Left cardiac atrium (tissue), 4 donors: ENCODE results near the gene GREB1L. TPM values are rescaled to one million over a fixed set of nuclear protein-coding genes. Genes with fewer than 3 reads are reported as not detected.

Experiments used
- ATAC-seq, 2 donors: fragments of 200-7000 bp; cut with Tn5 transposase; one replicate each; pipeline ENCODE4 v1.9.1; 2020; ENCODE audit warnings: mild to moderate bottlenecking in 2 of 2, moderate library complexity in 2 of 2
- DNase-seq: peaks from one replicate; pipeline ENCODE4 v3.0.0-alpha.2; 2020
- intact Hi-C, 2 donors: fragments of 100-400 bp; cut with DNase I; formaldehyde crosslinking; loops; one replicate each; pipeline versions ENCODE4 v1.14.1 to v1.15.1; 2022 to 2023
- total RNA-seq, 2 donors: library from RNA; stranded (reverse); fragmentation: NEBNext Ultra II Directional; extraction: Animal tissue kit (Norgen Biotek cat#: 25700); gene quantifications; one replicate each; pipeline ENCODE4 v1.2.1, GENCODE V29; 2021
- donor health status: DM: no; HTN: yes; CAD: no.
- donor health status: DM: no; HTN: yes; CAD: no; lungs with severe emphysema.
- donor health status: DM: yes; HTN: yes; CAD: no.
- donor health status: Dilated cardiomyopathy.

Gene GREB1L
- total RNA-seq, 2 donors from 2014 or later, result 12.0 to 19.7 TPM

DNA sequence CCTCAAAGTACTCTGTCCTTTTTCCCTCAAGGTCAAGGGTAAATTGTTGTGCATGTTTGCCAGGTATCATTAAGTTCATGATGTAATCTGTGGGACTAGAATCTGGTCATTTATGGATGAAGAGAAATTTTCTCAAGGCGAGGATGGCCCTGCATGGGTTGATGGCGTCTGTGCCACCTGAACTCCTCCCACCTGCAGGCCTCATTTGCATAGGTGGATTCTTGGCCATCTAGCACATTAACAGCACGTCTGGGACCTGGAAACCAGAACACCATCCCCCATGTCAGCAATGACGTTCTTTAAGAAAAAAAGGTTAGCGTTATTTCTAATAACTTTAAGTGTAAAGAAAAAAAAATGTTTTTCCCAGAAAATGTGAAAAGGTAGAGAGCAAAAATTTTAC lies 212.7 kb downstream of the GREB1L start:
- intact Hi-C loops, result loop anchor here in 1 of 2 donors (5.0 kb wide), 1 partner anchor 212 kb away; the partner anchor contains the start of gene GREB1L
- DNase-seq (no peak), ATAC-seq (no peak)

DNA sequence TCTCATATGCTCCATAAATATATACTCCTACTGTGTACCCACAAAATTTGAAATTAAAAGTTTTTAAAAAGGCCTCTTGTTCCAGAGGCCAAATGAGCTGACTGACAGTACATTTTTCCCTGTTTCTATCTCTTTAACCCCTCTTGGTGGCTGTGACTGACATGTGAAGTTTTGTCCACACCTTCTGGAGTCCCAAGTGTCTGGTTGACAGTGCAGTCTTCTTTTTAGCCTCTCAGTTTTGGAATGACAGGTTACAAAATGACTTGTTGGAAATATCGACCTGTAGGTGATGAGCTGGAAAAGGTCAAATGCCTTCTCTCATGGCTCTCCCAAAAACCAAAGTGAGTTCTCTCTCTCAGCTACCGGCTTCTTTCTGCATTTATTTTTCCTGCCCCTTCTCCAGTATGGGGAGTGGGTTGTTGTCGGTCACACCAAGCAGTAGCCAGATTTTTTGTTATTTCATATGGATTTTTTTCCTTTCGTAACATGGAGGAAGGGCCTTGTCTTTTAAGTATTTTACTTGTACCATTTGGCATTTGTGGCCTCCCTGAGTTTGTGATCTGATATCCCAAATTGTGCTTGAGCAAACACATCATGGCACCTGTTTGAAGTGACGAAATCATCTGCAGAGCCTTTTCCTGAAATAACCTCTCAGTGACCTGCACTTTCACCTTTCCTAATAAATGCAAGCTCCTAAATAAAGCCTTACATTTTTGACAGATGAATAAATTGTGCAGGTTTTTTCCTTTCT lies 214.6 kb downstream of the GREB1L start:
- ATAC-seq, result no peak
- intact Hi-C loops, result no loop called here
- DNase-seq, result no peak

DNA sequence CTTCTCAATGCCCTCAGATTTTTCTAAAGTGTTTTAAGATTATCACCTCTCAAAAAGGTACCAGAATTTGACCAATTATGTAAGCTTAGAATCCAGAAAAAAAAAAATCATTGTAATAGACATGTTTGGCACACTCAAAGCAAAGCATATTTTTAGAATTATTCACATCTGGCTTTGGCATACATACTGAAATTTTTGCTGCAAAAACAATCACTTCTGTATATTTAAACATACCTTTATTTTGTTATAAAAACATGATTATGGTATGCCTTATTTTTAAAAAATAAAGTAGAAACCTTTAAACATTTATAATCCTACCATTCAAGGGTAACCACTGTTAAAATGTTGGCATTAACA lies 215.1 kb downstream of the GREB1L start:
- intact Hi-C loops, result no loop called here

DNA sequence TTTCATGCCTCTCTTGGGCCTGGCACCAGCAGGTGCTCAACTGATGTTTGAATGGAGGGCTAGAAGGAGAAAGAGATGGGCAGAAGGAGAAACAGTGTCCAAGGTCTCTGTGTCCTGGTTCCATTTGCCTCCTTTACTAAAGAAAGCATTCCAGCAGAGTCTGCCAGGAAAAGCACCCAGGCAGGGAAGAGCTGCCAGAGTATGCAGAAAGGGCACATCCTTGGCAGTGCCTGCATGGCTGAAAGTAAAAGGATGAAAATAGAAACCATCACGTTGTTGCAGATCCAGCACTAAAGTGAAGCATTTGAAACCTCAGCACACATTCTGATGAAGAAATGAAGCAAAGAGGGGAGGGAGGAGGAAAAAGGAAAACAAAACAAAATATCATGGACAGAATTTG lies 216.3 kb downstream of the GREB1L start:
- DNase-seq, result peak; percentile 43

More for the DNA sequence above, 215.1 kb downstream of the GREB1L start:
- ATAC-seq, result no peak
- no peak for DNase-seq

DNA sequence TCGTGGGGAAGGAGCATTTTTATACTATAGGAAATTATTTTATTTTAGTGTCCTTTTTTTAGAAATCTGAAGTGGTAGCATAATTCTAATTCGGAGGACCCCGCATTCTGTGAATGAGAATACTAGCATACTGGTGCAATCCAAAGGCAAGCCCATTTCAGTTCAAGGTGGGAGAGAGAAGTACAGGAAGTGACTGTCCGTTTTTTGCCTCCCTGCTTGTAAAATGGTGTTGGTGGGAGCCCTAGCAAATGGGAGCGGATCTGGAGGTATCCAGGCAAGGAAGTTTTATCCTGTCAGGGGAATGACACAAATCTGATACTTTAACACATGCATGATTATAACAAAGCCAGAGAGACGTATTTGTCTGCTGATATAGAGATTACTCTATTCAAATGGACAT lies 216.8 kb downstream of the GREB1L start:
- peak in 1 of 2 donors; percentile 32 for ATAC-seq
- no peak for DNase-seq
- intact Hi-C loops, result no loop called here

More for the DNA sequence above, 216.3 kb downstream of the GREB1L start:
- peak; percentile 89 to 92 for ATAC-seq
- intact Hi-C loops, result no loop called here

DNA sequence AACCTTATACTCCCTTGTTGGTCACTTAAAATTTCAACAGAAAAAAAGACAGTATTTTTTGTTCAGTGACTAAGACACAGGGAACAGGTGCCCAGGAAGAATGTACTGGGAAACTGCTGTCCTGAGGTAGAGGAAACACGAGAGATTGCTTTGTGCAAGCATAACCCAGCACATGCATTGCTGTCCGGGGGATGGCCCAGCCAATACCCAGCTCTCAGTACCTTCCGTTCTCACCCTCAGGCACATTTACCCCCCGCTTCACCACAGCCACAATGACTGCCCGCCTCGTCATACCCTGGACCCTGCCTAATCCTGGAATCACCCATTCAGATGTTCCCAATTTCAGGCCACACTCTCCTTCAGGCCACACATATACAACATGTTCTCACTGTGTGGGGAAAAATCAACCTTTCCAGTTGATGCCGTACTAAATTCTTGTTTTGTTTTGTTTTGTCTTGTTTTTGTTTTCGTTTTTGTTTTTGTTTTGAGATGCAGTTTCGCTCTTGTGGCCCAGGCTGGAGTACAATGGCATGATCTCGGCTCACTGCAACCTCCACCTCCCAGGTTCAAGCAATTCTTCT lies 217.8 kb downstream of the GREB1L start:
- DNase-seq (no peak), ATAC-seq (no peak)
- intact Hi-C loops, result no loop called here

DNA sequence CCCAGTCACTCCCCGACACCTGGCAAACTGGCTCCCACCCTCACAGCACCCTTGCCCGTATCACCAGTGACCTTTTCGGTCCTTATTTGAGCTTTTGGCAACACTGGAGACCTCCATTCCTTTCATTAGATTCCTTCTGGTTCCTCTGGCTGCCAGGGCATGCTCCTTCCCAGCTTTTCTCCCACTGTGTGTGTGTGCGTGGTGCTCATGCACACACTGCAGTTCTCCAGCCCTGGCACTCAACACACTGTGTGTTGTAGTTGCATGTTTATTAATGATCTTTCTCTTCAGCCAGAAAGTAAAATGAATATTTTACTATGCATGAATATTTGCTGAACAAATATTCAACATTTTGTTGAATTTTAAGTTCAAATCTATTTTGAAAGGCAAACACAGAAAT lies 219.4 kb downstream of the GREB1L start:
- ATAC-seq, result no peak
- DNase-seq, result no peak
- intact Hi-C loops, result no loop called here

DNA sequence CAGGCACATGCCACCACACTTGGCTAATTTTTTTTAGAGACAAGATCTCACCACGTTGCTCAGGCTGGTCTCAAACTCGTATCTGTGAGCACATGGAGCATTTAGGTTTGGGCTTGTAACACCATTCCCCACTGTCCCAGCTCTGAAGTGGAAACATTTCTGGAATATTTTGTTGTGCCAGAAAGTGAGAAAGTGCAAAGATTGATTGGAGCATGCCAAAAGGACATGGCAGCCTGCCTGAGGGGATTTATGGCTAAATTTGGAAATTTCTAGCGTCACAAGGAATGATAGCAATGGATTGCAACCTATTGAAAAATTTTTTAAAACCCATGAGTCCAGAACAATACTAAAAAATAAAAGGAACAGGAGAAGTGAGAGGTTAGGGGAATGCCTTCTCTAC lies 221.7 kb downstream of the GREB1L start:
- intact Hi-C loops, result no loop called here
- DNase-seq, result peak; percentile 28
- ATAC-seq, result peak; percentile 23 to 59

DNA sequence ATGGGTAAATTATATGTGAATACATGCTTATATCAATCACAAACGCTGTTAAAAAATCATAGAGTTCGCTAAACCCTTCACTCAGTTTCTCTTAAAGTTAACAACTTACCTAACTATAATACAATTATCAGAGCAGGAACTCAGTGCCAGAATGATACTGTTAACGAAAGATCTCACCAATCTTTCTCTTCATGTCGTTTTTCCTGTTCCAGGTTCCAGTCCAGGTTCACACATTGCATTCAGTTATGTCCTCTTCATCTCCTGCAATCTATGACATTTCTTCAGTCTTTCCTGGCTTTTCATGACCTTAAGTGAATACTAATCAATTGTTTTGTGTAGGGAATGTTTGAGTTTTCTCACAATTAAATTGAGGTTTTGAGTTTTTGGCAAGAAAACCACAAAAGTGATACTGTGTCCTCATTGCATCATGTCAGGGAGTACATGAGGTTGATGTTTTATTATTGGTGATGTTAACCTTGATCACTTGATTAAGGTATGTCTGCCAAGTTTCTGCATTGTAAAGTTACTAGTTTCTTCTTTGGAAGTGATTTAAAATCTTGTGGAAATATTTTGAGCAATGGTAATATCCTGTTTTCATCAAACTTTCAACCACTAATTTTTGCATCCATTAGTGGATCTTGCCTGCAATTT lies 226.6 kb downstream of the GREB1L start:
- DNase-seq (no peak), ATAC-seq (no peak)
- intact Hi-C loops, result no loop called here

DNA sequence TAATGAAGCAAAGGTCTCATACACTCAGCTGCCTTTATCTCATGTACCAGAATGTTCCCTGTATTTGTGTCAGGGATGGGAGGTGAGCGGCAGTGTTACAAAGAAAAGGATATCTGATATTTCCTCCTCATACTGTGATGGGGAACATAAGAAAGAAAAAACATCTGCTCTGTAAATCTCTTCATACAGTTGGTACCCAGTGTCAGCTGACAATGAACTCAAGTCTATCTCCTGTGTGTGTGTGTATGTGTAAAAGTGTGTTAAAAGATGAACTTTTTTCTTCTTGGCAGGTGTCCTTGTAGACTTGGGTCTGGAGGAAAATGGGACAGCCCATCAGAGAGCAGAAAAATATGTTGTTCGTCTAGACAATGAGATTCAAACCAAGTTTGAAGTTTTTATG lies 230.7 kb downstream of the GREB1L start:
- ATAC-seq (no peak), DNase-seq (no peak)
- intact Hi-C loops, result no loop called here

DNA sequence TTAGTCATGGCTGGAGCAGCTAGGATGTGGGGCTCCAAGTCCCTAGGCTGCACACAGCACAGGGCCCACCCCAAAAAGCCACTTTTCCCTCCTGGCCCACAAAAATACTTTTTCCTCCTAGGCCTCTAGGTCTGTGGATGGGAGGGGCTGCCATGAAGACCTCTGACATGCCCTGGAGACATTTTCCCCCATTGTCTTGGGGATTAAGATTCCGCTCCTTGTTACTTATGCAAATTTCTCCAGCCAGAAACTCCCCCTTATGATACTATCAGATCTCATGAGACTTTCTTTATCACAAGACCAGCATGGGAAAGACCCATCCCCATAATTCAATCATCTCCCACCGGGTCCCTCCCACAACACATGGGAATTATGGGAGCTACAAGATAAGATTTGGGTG lies 232.6 kb downstream of the GREB1L start:
- intact Hi-C loops, result no loop called here
- ATAC-seq (no peak), DNase-seq (no peak)

DNA sequence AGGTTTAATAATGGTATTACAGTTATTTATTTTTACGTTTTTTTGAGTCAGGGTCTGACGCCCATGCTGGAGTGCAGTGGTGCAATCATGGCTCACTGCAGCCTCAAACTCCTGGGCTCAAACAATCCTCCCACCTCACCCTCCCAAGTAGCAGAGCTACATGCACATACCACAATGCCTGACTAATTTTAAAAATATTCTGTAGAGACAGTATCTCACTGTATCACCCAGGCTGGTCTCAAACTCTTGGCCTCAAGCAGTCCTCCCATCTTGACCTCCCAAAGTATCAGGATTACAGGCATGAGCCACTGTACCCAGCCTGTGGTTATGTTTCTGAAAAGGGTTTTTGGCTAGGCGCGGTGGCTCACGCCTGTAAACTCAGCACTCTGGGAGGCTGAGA lies 237.7 kb downstream of the GREB1L start:
- DNase-seq (no peak), ATAC-seq (no peak)
- intact Hi-C loops, result no loop called here

DNA sequence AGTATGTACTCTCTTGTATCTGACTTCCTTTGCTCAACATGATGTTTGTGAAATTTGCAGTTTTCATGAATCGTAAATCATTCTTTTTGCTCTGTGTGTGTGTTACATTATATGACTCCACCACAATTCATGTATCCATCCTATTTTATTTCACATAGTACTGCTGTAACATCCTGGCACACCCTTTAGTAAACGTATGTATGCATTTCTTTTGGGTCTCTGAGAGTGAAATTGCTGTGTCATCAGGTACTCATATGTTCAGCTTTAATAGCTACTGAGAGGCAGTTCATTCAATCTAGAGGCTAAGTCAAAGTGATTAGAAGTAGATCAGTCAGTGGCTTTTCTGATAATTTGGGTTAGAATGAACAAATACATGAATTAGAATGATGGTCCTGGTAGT lies 239.7 kb downstream of the GREB1L start:
- DNase-seq (no peak), ATAC-seq (no peak)
- intact Hi-C loops, result no loop called here

DNA sequence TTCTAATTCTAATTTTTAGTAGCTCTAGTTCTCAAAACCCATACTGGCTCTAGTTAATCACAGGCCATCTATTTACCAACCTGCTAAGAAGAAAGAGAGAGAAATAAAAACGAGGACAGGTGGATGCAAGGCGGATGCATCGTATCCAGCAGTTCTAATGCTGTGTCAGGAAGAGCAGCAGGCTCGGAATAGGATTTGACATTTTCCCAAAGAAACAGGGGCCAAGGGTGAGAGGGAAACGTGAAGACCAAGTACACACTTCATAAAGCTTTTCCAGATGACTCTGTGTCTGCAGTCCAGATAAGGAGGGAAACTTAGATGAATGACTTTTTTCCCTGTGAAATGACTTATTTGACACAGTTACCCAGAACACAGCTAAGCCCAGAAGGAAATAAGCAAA lies 241.0 kb downstream of the GREB1L start:
- intact Hi-C loops, result no loop called here
- no peak for DNase-seq
- ATAC-seq, result no peak

DNA sequence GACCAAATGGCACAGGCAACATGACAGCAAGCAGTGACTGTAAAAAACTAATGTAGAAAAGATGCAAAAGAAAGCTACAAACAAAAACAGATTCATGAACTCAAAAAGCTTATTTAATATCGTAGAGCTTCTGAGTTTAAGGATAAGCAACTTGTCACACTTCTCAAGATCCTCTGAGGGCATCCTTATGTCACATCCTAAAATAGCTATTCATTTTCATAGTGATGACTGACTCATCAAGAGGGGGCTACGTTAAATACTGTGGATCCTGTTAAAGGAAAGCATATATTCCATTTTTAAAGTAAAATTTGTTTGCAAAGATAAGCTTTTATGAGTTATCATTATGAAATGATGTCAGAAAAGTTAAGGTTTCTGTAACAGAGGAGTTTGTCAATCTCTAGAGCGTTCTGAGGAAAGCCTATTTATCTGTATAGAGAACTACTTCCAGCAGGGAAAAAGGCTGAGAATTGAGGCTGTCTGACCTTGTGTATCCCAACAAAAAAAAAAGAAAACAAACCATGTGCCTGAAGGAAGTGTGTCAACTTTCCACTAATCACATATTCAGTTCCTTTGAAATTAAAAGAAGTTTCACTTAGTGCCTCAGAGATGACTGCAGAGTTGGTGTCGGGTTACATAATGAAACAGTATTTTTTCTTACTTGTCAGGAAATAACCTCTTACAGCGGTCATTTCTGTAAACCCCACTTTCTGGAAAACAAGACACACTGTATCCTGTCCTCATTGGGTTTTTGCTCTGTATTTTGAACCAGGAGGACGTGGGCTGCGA lies 243.0 kb downstream of the GREB1L start:
- intact Hi-C loops, result no loop called here
- ATAC-seq (peak in 1 of 2 donors; percentile 61), DNase-seq (no peak)

DNA sequence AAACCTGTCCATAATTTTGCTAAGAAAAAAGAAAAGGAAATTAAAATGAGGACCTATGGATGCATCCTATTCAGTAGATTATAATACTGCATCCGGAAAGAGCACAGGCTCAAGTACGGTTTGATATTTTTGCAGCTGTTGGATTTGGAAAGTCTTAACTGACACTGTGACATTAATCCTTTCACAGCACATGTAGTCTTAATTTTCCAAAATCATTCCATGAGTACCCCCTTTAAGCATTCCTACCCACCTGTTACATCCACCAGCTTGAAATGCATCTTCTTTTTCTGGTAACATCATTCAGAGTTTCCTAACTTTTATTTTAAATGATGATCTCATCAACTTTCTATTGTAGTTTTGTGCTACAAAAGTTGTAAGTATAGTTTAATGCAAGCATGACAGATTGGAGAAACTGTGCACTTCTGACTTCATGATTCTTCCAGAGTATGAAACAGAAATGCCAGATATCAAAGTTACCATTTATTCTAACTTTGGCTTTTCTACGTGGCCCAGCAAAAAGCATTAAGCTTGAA lies 244.9 kb downstream of the GREB1L start:
- intact Hi-C loops, result no loop called here
- no peak for DNase-seq
- ATAC-seq, result no peak

DNA sequence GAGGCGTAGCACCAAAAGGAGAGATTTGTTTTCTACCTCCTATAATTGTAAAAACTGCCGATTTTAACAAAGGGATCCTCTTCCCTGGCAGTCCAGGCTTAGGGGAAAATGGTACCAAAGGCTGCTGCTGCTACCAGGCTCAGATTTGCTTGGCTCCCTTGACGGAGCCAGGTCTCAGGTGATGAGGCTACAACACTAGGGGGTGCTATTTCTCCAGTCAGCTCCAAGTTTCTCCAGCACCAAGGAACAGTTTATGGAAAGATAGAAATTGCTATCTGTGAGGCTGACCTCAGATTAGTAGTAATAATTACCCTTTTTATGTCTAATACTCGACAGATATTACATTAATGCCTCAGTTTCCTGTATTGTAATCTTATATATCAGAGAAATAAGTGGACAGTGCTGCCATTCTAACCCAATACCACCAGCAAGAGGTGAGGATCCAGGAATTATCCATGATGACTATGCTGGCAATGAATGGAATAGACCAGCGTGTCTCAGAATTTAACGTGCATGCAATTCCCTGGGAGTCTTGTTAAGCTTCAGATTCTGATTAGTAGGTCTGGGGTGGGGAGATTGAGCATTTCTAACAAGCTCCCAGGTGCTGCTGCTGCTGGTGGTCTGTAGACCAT lies 247.2 kb downstream of the GREB1L start:
- intact Hi-C loops, result no loop called here
- no peak for DNase-seq
- peak; percentile 70 to 77 for ATAC-seq

DNA sequence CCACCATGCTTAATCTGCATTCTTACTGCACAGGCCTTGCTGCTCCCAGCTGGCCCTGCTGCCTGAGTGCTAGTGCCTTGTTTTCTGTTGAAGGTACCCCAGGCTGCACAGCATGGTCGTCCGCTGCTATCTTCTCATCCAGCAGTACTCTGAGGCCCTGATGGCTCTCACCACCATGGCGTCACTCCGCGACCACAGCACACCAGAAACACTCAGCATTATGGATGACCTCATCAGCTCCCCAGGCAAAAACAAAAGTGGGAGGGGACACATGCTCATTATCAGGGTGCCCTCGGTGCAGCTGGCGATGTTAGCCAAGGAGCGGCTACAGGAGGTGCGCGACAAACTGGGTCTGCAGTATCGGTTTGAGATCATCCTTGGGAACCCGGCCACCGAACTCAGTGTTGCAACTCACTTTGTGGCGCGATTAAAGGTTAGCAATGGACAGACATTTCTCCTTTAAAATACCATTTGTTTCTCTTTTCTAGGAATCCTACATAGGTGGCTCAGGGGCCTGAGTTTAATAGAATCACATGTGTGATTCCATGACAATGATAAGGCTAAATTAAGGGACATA lies 248.0 kb downstream of the GREB1L start:
- DNase-seq (no peak), ATAC-seq (no peak)

DNA sequence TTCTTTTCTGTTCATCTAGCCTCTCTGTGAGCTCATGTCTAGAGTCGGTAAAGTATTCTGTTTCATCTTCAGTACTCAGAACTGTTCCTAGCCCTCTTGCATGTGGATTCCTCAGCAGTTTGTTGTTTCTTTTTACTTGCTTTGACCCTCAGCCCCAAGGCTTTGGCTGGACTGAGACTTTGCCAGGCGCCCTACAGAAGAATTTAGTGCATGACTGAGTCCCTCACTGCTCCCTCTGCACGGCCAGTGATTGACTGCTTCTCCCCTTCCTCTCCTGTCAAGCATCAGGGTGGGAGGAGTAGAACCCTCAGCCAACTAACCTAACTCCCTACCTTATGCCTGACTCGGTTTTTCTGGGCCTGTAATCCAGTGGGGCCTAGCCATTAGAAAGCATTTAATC lies 248.7 kb downstream of the GREB1L start:
- ATAC-seq, result no peak
- intact Hi-C loops, result no loop called here
- DNase-seq, result no peak

More for the DNA sequence above, 248.0 kb downstream of the GREB1L start:
- intact Hi-C loops, result no loop called here
